Stimulated activated CD8-positive, alpha-beta memory T cell treated with anti-CD3 and anti-CD28 coated beads, Interleukin-2, amount 100 ng/mL, for 48 hours (primary cell): ENCODE measurements around the gene CD34.
"Not testable (repeated sequence)": the region's sequence is repeated elsewhere in the genome, so short reads cannot be mapped to it uniquely, and the experiment has no call there.

Source experiments
- DNase-seq, 2 donors: peaks; one replicate each; pipeline ENCODE4 v3.0.0-alpha.2; 2020; ENCODE audit warnings: low read depth in 2 of 2

CD34 gene

GRCh38 chr1:207910591-207911354 lies at the start of gene CD34:
TSS of gene CD34 (minus strand) at chr1:207911125. CDS start at chr1:207911080, 45 bp downstream.
- DNase-seq: peak; percentile 4 to 6

- DNase-seq: no peak
These were observed 49.4 kb upstream of the CD34 start for GRCh38 chr1:207960346-207960745.

- DNase-seq: no peak
These were observed 49.0 kb upstream of the CD34 start for GRCh38 chr1:207959910-207960309.

GRCh38 chr1:207959141-207959825 lies 48.4 kb upstream of the CD34 start:
- peak in 1 of 2 donors; percentile 10 for DNase-seq

GRCh38 chr1:207958376-207959139 lies 47.6 kb upstream of the CD34 start:
- DNase-seq: no peak

GRCh38 chr1:207956986-207957385 lies 46.1 kb upstream of the CD34 start:
- DNase-seq: no peak

GRCh38 chr1:207954104-207954503 lies 43.2 kb upstream of the CD34 start:
- DNase-seq: no peak

- no peak for DNase-seq
These were observed 42.0 kb upstream of the CD34 start for GRCh38 chr1:207952617-207953542.

- DNase-seq: no peak
These were observed 40.7 kb upstream of the CD34 start for GRCh38 chr1:207951652-207952051.

GRCh38 chr1:207950750-207951149 lies 39.8 kb upstream of the CD34 start:
- DNase-seq: no peak

GRCh38 chr1:207949571-207950195 lies 38.8 kb upstream of the CD34 start:
- no peak for DNase-seq

- no peak for DNase-seq
These were observed 37.8 kb upstream of the CD34 start for GRCh38 chr1:207948536-207949250.

GRCh38 chr1:207946756-207947155 lies 35.8 kb upstream of the CD34 start:
- no peak for DNase-seq

- DNase-seq: no peak
These were observed 33.6 kb upstream of the CD34 start for GRCh38 chr1:207944571-207944970.

- not testable (repeated sequence) for DNase-seq
These were observed 31.4 kb upstream of the CD34 start for GRCh38 chr1:207942337-207942741.

- no peak for DNase-seq
These were observed 30.7 kb upstream of the CD34 start for GRCh38 chr1:207941665-207942064.

GRCh38 chr1:207938016-207938415 lies 27.1 kb upstream of the CD34 start:
- DNase-seq: no peak

GRCh38 chr1:207937204-207937603 lies 26.3 kb upstream of the CD34 start:
- DNase-seq: no peak

- DNase-seq: no peak
These were observed 24.2 kb upstream of the CD34 start for GRCh38 chr1:207935166-207935583.

- DNase-seq: no peak
These were observed 22.4 kb upstream of the CD34 start for GRCh38 chr1:207933205-207933800.
